ENCODE data around the gene REV3L. TPM values are rescaled to one million over a fixed set of nuclear protein-coding genes. Genes with fewer than 3 reads are reported as not detected.

REV3L gene
- total RNA-seq, 2 donors from 2014 or later = 17.4 to 19.3 TPM

DNA sequence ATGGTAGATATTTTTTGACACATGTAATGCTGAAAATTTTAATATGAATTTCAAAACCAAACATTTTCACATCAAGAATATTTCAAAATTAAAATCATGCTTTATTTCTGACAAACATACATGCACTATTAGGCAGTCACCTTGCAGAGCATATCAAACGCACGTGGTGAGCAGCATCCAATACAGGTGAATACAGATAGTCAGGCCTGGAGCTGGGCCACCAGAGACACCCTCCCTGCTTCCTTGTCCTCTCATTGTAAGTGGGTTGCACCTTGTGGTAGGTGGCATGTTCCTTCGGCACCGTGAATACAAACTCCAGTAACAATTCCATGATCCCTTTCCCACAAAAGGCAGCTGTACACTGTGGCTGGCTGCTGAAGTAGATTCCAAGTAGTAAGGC lies 8.9 kb downstream of the REV3L start:
- peaks cover 70% of the 10 kb centered on the region for H3K4me1 Mint-ChIP-seq (ENCODE audit: low read depth)
- H3K9me3 Mint-ChIP-seq = no peaks in the 10 kb centered on the region
- no peaks in the 10 kb centered on the region for H3K27me3 Mint-ChIP-seq (ENCODE audit: low read depth)
- no peak overlapping the region for H3K4me3 Mint-ChIP-seq
- no peak for DNase-seq
- no peak overlapping the region for H3K27ac Mint-ChIP-seq
- H3K36me3 Mint-ChIP-seq (ENCODE audit: insufficient read depth in 2 of 2) = no peaks in the 10 kb centered on the region
- no peak for ATAC-seq (replicated peaks in 1 of 2)

DNA sequence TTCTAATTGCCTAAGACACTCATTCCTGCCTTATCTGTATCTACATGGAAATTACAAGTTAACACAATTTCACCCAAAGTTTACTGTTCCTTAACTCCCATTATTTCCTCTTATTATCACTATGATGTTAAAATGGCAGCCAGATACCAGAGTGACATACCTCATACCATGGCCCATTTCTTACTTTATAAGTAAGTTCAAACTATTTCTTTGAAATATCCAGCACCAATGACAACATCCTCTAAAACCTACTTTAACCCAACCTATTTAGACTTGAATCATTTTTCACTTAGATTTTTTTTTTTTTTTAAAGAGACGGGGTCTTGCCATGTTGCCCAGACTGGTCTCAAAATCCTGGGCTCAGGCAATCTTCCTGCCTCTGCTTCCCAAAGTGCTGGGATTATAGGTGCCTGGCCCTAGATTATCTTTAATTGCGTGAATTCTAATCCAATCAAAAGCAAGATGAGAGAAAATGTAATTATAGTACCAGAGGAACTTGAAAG lies 10.0 kb downstream of the REV3L start:
- no peak for DNase-seq
- Mint-ChIP-seq H3K9me3 (no peaks in the 10 kb centered on the region), H3K27me3 (ENCODE audit: low read depth) (no peaks in the 10 kb centered on the region), H3K4me1 (ENCODE audit: low read depth) (peaks cover 72% of the 10 kb centered on the region), H3K27ac (peak overlapping the region; percentile 95), H3K4me3 (peak overlapping the region; percentile 66 to 89), H3K36me3 (ENCODE audit: insufficient read depth in 2 of 2) (no peaks in the 10 kb centered on the region)
- peak; percentile 18 to 54 for ATAC-seq (replicated peaks in 1 of 2)

DNA sequence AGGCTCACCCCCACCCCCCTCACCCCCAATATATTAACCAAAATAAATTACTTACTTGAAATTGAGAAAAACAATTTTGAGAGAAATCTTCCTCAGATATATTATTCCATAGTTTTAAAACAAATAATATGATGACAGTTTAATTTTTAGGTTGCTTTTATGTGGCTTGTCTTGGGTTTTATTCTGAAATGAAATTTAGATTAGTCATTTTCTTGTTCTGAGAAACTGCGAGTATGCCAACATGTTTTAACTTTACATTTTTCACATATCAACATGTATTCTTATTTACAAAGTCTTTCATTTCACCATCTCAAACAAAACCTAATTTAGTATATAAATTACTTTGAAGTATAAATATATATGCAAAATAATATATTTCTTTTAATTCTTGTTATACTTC lies 11.1 kb downstream of the REV3L start:
- DNase-seq = no peak
- Mint-ChIP-seq H3K4me1 (ENCODE audit: low read depth) (peaks cover 65% of the 10 kb centered on the region), H3K36me3 (ENCODE audit: insufficient read depth in 2 of 2) (no peaks in the 10 kb centered on the region), H3K27ac (no peak overlapping the region), H3K4me3 (no peak overlapping the region), H3K27me3 (ENCODE audit: low read depth) (no peaks in the 10 kb centered on the region), H3K9me3 (no peaks in the 10 kb centered on the region)
- ATAC-seq (replicated peaks in 1 of 2) = peak in 1 of 2 donors; percentile 49

DNA sequence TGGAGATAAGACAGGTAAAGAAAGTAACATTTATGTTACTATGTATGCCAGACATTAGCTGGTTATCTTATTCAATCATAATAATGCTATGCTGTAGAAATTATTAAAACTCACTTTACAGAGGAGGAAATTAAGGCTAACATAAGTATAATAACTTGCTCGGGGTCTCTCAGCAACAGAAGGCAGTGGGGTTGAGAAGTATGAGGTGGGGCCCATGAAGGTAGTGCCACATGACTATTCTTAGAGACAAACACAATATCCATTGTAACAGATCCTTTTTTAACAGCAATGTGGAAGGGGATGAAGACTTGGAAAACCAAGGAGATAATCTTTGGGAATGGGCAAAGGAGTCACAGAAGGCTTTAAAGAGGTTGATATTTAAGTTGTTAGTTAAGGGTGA lies 11.5 kb downstream of the REV3L start:
- peaks cover 64% of the 10 kb centered on the region for H3K4me1 Mint-ChIP-seq (ENCODE audit: low read depth)
- ATAC-seq (replicated peaks in 1 of 2) = peak in 1 of 2 donors; percentile 16
- H3K36me3 Mint-ChIP-seq (ENCODE audit: insufficient read depth in 2 of 2) = no peaks in the 10 kb centered on the region
- no peak for DNase-seq
- no peaks in the 10 kb centered on the region for H3K27me3 Mint-ChIP-seq (ENCODE audit: low read depth)
- peak overlapping the region; percentile 14 to 17 for H3K4me3 Mint-ChIP-seq
- H3K9me3 Mint-ChIP-seq = no peaks in the 10 kb centered on the region
- peak overlapping the region; percentile 32 for H3K27ac Mint-ChIP-seq

DNA sequence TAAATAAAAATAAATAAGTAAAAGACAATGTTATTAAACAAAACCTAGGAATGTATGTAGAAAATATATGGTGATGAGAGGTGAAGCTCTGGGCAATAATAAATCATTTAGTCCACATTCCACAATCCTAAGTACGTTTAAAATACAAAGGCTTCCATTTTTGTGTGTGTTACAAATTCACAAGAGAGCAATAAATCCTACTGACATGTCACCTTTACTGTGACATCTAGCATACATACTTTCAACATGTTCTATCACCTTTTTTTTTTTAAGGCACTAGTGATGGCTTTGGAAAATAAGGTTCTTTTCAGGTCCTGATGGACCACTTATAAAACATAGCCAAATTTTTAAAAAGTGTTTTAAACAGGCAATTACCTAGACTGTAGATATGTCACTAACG lies 12.0 kb downstream of the REV3L start:
- Mint-ChIP-seq H3K27ac (no peak overlapping the region), H3K36me3 (ENCODE audit: insufficient read depth in 2 of 2) (no peaks in the 10 kb centered on the region), H3K4me3 (no peak overlapping the region), H3K4me1 (ENCODE audit: low read depth) (peaks cover 64% of the 10 kb centered on the region), H3K27me3 (ENCODE audit: low read depth) (no peaks in the 10 kb centered on the region), H3K9me3 (no peaks in the 10 kb centered on the region)
- DNase-seq (no peak), ATAC-seq (replicated peaks in 1 of 2) (no peak)

DNA sequence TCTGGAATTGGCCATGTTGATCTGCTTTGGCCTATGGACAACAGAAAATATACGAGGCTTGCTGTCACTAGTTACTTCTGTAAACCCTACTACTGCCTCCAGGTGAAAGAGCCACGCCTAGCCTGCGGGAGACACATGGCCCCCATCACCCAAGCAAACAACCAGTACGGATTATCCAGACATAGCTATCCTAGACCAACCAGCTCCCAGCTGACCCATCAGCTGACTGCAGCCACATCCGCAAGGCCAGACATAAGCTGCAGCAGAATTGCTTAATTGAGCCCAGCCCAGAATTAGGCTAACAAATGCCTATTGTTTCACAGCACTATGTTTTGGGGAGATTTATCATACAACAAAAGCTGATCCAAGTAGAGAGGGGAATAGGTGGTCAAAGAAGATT lies 13.5 kb downstream of the REV3L start:
- no peaks in the 10 kb centered on the region for H3K27me3 Mint-ChIP-seq (ENCODE audit: low read depth)
- H3K27ac Mint-ChIP-seq = no peak overlapping the region
- no peaks in the 10 kb centered on the region for H3K9me3 Mint-ChIP-seq
- peaks cover 62% of the 10 kb centered on the region for H3K4me1 Mint-ChIP-seq (ENCODE audit: low read depth)
- no peak for ATAC-seq (replicated peaks in 1 of 2)
- H3K4me3 Mint-ChIP-seq = no peak overlapping the region
- no peak for DNase-seq
- H3K36me3 Mint-ChIP-seq (ENCODE audit: insufficient read depth in 2 of 2) = peaks cover 0 to 2% of the 10 kb centered on the region in 2 donors

DNA sequence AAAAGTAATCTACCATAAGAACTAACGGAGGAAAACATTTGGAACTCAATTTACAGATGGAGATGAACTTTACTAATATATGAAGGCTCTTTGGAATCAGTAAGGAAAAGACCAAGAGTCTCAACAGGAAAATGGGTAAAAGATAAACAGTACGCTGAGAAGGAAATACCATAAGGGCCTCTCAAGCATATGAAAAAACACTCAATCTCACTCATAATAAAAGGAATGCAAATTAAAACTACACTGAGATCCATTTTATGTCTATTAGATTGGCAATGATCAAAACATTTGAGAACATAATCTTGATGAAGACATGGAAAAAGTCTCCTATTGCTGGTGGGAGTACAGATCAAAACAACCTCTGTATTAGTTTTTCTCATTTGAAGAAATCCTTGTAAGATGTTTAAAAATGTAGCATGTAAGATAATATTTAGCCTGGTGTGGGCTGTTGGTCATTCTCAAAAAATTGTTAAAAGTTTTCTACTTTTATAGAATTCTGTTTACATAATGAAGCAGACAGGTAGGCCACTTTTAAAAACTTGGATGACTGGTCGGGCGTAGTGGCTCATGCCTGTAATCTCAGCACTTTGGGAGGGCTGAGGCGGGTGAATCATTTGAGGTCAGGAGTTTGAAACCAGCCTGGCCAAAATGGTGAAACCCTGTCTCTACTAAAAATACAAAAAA lies 14.5 kb downstream of the REV3L start:
- ATAC-seq (replicated peaks in 1 of 2) (peak; percentile 67 to 69), DNase-seq (peak; percentile 45 to 57)
- Mint-ChIP-seq H3K27me3 (ENCODE audit: low read depth) (no peaks in the 10 kb centered on the region), H3K36me3 (ENCODE audit: insufficient read depth in 2 of 2) (peaks cover 0 to 2% of the 10 kb centered on the region in 2 donors), H3K27ac (peak overlapping the region; percentile 80), H3K4me3 (no peak overlapping the region), H3K4me1 (ENCODE audit: low read depth) (peaks cover 55% of the 10 kb centered on the region), H3K9me3 (no peaks in the 10 kb centered on the region)

DNA sequence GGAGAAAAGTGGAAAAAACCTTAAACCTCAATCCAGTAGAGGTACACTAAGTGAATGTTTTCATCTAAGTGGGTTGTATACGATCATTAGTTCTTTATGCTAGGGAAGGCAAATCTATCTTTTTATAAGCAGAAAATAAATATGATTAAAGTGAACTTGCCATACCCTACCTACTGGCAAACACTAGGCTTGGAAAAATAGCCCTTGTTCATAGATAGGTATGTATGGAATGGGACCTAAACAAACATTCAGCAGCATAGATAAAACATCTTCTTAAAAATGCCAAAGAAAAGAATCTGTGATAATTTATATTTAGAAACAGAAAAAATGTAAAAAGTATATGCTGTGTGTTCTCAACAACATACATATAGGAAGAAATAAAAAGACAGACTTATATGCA lies 18.8 kb downstream of the REV3L start:
- ATAC-seq (replicated peaks in 1 of 2) = no peak
- DNase-seq = no peak
- no peak overlapping the region for H3K4me3 Mint-ChIP-seq
- H3K27me3 Mint-ChIP-seq (ENCODE audit: low read depth) = no peaks in the 10 kb centered on the region
- H3K4me1 Mint-ChIP-seq (ENCODE audit: low read depth) = peaks cover 36% of the 10 kb centered on the region
- peaks cover 5 to 6% of the 10 kb centered on the region in 2 donors for H3K9me3 Mint-ChIP-seq
- peaks cover 10% of the 10 kb centered on the region in 2 donors for H3K36me3 Mint-ChIP-seq (ENCODE audit: insufficient read depth in 2 of 2)
- H3K27ac Mint-ChIP-seq = no peak overlapping the region

DNA sequence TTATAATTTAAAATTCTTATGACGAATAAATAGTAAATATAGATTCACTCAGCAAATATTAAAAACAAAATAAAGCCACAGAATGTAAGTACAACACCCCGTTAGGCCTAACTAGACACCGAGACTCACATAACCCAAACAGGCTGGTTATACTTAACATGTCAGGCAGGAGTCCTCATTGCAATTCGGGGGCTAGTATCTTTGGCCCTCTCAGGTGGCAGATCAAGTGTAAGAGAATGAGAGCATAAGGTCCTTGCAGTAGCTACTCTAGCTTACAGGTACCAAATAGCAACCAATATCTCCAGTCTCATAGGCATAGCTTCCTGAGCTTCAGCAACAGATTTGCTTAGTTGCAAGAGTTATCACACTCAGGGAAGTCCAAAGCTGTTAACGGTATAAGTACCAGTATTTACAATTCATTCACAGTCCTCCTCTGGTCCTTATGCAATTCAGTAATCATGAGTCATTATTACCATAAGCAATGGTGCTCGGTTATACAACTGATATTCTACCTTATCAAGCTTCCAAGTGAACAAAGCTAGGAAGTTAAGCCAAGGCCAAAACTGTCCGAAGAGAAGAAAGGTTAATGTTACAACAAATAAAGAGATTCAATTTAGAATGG lies 20.1 kb downstream of the REV3L start:
- ATAC-seq (replicated peaks in 1 of 2) = no peak
- no peak overlapping the region for H3K4me3 Mint-ChIP-seq
- H3K4me1 Mint-ChIP-seq (ENCODE audit: low read depth) = peaks cover 23% of the 10 kb centered on the region

DNA sequence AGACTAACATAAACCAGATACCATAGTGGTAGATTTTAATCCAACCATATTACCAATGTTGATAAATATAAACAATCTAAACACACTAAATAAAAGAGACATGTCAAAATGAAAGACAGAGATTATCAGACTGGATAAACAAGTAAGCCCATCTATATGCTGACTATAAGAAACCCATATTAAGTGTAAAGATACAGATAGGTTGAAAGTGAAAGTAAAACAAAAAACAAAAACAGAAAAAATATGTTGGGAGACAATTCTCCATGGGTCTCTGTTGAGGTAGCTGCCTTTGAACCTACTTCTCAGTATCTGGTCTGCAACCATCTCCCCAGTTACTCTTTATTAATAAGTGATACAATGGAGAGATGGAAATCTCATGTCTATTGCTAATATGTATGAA lies 21.2 kb downstream of the REV3L start:
- Mint-ChIP-seq H3K4me3 (peak overlapping the region; percentile 42 to 80), H3K27me3 (ENCODE audit: low read depth) (no peaks in the 10 kb centered on the region), H3K9me3 (peaks cover 12 to 22% of the 10 kb centered on the region in 2 donors), H3K36me3 (ENCODE audit: insufficient read depth in 2 of 2) (peaks cover 25 to 27% of the 10 kb centered on the region in 2 donors), H3K27ac (peak overlapping the region; percentile 71), H3K4me1 (ENCODE audit: low read depth) (peaks cover 20% of the 10 kb centered on the region)
- DNase-seq (no peak), ATAC-seq (replicated peaks in 1 of 2) (no peak)

More for the DNA sequence above, 20.1 kb downstream of the REV3L start:
- Mint-ChIP-seq H3K27me3 (ENCODE audit: low read depth) (no peaks in the 10 kb centered on the region), H3K9me3 (peaks cover 12 to 19% of the 10 kb centered on the region in 2 donors), H3K27ac (no peak overlapping the region), H3K36me3 (ENCODE audit: insufficient read depth in 2 of 2) (peaks cover 22 to 23% of the 10 kb centered on the region in 2 donors)
- DNase-seq = no peak

DNA sequence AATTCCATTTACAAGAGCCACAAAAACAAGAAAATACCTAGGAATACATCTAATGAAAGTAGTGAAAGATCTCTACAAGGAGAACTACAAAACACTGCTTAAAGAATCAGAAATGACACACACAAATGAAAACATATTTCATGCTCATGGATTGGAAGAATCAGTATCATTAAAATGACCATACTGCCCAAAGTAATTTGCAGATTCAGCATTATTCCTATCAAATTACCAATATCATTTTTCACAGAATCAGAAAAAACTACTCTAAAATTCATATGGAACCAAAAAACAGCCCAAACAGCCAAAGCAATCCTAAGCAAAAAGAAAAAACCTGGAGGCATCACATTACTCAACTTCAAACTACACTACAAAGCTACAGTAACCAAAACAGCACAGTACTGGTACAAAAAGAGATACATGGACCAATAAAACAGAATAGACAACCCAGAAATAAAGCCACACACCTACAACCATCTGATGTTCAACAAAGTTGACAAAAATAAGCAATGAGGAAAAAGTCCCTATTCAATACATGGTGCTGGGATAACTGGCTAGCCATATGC lies 24.3 kb downstream of the REV3L start:
- Mint-ChIP-seq H3K9me3 (peaks cover 12 to 22% of the 10 kb centered on the region in 2 donors), H3K4me1 (ENCODE audit: low read depth) (peaks cover 20% of the 10 kb centered on the region), H3K4me3 (no peak overlapping the region), H3K36me3 (ENCODE audit: insufficient read depth in 2 of 2) (peaks cover 27 to 29% of the 10 kb centered on the region in 2 donors), H3K27me3 (ENCODE audit: low read depth) (no peaks in the 10 kb centered on the region), H3K27ac (no peak overlapping the region)
- ATAC-seq (replicated peaks in 1 of 2) (no peak), DNase-seq (no peak)

DNA sequence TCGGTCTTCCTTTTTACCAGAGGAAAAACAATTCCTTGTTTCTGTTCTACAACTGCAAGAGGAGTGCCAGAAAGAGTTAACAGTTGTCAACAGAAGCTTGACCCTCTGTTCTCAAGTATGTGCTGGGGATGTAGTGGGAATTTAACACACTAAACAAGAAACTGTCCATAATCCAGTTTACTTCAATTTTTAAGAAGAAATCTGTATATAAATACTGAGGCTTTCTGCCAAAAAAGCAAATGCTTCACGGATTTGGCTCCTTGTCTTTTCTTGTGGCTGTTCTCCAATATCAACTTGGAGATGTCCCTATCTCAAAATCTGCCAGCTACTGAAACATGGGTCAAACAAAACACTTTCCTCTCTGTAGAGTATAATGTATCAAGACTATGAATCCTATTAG lies 26.8 kb downstream of the REV3L start:
- Mint-ChIP-seq H3K4me1 (ENCODE audit: low read depth) (no peaks in the 10 kb centered on the region), H3K27ac (no peak overlapping the region), H3K4me3 (no peak overlapping the region), H3K9me3 (peaks cover 12 to 22% of the 10 kb centered on the region in 2 donors), H3K27me3 (ENCODE audit: low read depth) (no peaks in the 10 kb centered on the region), H3K36me3 (ENCODE audit: insufficient read depth in 2 of 2) (peaks cover 27 to 29% of the 10 kb centered on the region in 2 donors)
- DNase-seq = no peak
- no peak for ATAC-seq (replicated peaks in 1 of 2)

DNA sequence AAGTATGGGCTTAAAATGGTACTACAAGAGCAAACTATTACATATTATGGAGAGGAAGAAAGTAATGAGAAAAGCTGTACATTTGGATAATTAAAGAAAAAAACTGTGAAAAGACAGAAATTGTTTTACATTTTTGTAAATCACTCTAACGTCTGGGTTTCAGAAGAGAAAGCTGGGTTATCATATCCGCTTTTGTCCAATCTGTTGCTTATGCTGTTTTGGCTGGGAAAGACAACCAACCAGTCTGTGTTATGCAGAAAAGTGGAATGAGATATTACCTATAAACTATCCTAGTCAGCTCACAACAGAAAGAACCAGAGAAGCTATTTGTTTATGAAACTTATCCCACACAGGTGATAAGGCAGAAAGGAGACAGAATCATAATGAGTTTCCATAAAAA lies 32.4 kb downstream of the REV3L start:
- no peaks in the 10 kb centered on the region for H3K9me3 Mint-ChIP-seq
- peaks cover 5% of the 10 kb centered on the region in 2 donors for H3K36me3 Mint-ChIP-seq (ENCODE audit: insufficient read depth in 2 of 2)
- ATAC-seq (replicated peaks in 1 of 2) = no peak
- DNase-seq = no peak
- H3K4me1 Mint-ChIP-seq (ENCODE audit: low read depth) = peaks cover 4% of the 10 kb centered on the region
- no peak overlapping the region for H3K4me3 Mint-ChIP-seq
- no peaks in the 10 kb centered on the region for H3K27me3 Mint-ChIP-seq (ENCODE audit: low read depth)
- H3K27ac Mint-ChIP-seq = peak overlapping the region; percentile 58
